Measurements from ENCODE around the gene MYO1F. TPM values are rescaled to one million over a fixed set of nuclear protein-coding genes. Genes with fewer than 3 reads are reported as not detected.
A peak's percentile ranks its signal among the peaks of the same experiment; 100 is the strongest.
"Not testable (repeated sequence)": the region's sequence is repeated elsewhere in the genome, so short reads cannot be mapped to it uniquely, and the experiment has no call there.

MYO1F gene
- total and polyA plus RNA-seq, 2 of the 13 experiments (the other 11 are each of a cell fraction or from before 2014, with no cell fraction given) = 0.09 to 0.13 TPM

- POLR2A ChIA-PET = interaction anchor here (0.8 to 4.0 kb wide), 24 partner anchors 9 to 193 kb away, joined by 3 to 125 read pairs (median 6); partner anchors contain the start of genes HNRNPM, MARCHF2, NDUFA7 and NFILZ
These were observed 62.7 kb downstream of the MYO1F start for GRCh38 chr19:8514505-8515009.

More at GRCh38 chr19:8514505-8515009, 62.7 kb downstream of the MYO1F start:
- DNase-seq (ENCODE audit: low spot score); FAIRE-seq; in situ Hi-C loops (cut with HindIII; ENCODE audit: extremely low pct_ligation_motif_present, low pct_unique_long_range_greater_than_20kb); H3K27me3 ChIP-seq (ENCODE audit: control insufficient read depth in 1 of 2, insufficient read depth in 2 of 2, low read length in 2 of 2); H4K20me1 ChIP-seq (ENCODE audit: insufficient read depth, low read length); H2AFZ ChIP-seq (ENCODE audit: low read length); H3K9me3 ChIP-seq (ENCODE audit: low read length); CTCF ChIA-PET (ENCODE audit: low intra/inter-chr PET ratio, low total read pairs); H3K79me2 ChIP-seq (ENCODE audit: insufficient read depth, low read length); intact Hi-C loops (cut with micrococcal nuclease; ENCODE audit: unreplicated experiment); H3K36me3 ChIP-seq (replicated peaks in 1 of 2; ENCODE audit: control insufficient read depth in 1 of 2, insufficient read depth in 2 of 2, low read length in 2 of 2); ATAC-seq; TF ChIP-seq NONO (IDR thresholded peaks at IDR 0.05): not testable (repeated sequence)
- Histone ChIP-seq H3K4me1 (ENCODE audit: insufficient read depth, low read length) (peaks cover 42% of the 10 kb centered on the region), H3K4me2 (ENCODE audit: low read depth, low read length) (peak overlapping the region; percentile 99), H3K9ac (ENCODE audit: insufficient read depth, low read depth, low read length) (peak overlapping the region; percentile 96), H3K4me3 (replicated peaks in 1 of 3; ENCODE audit: insufficient read depth in 1 of 3, low read depth in 2 of 3, low read length in 3 of 3) (peak overlapping the region; percentile 89 to 95 (median 90); a peak in 4 of 6 replicates), H3K27ac (ENCODE audit: extremely low read length, insufficient read depth, low read length) (peak overlapping the region; percentile 94)
- TF ChIP-seq ZMYM3 (CRISPR knock-in tag; IDR thresholded peaks at IDR 0.05) = peak; percentile 21; the same call in 1 of the 2 replicates
- TF ChIP-seq ZNF121 (CRISPR knock-in tag; IDR thresholded peaks at IDR 0.05) = peak; percentile 55; the same call in 1 of the 2 replicates
- TF ChIP-seq ZNF460 (CRISPR knock-in tag; IDR thresholded peaks at IDR 0.05; ENCODE audit: borderline replicate concordance) = peak; percentile 8; the same call in 1 of the 2 replicates
- TF ChIP-seq ZNF280D (CRISPR knock-in tag; IDR thresholded peaks at IDR 0.05) = peak; percentile 17; the same call in 1 of the 2 replicates
- TF ChIP-seq ZNF770 (CRISPR knock-in tag; IDR thresholded peaks at IDR 0.05) = peak; percentile 91
- TF ChIP-seq NONO (CRISPR knock-in tag; conservative IDR thresholded peaks at IDR 0.05) = 0 out of 2 replicates have a peak, but pooled peaks have one; percentile 3
- BruUV-seq (replicated peaks) = TSS peak; percentile 88
- WGBS (ENCODE audit: low lambda C conversion rate) = 50% methylated on average over 21 of the region's 21 CpGs

All from HepG2 (cell line).